LNCaP clone FGC (cell line): ENCODE measurements around the gene MVD.

Experiments used
- DNase-seq: peaks from one replicate; pipeline ENCODE4 v3.0.0-alpha.2; 2011; ENCODE audit warnings: low read depth
- H3K4me3 ChIP-seq: 2 replicates; pipeline ENCODE4 v1.5.1; 2011; ENCODE audit warnings: mild to moderate bottlenecking, low read depth, low read length, control low read depth
- CTCF ChIP-seq: IDR thresholded peaks from 2 replicates; pipeline ENCODE4 v1.5.1; 2012; ENCODE audit warnings: mild to moderate bottlenecking; ENCODE audit not compliant: control insufficient read depth, insufficient read depth; ENCODE audit errors: extremely low read depth

Gene MVD

DNA sequence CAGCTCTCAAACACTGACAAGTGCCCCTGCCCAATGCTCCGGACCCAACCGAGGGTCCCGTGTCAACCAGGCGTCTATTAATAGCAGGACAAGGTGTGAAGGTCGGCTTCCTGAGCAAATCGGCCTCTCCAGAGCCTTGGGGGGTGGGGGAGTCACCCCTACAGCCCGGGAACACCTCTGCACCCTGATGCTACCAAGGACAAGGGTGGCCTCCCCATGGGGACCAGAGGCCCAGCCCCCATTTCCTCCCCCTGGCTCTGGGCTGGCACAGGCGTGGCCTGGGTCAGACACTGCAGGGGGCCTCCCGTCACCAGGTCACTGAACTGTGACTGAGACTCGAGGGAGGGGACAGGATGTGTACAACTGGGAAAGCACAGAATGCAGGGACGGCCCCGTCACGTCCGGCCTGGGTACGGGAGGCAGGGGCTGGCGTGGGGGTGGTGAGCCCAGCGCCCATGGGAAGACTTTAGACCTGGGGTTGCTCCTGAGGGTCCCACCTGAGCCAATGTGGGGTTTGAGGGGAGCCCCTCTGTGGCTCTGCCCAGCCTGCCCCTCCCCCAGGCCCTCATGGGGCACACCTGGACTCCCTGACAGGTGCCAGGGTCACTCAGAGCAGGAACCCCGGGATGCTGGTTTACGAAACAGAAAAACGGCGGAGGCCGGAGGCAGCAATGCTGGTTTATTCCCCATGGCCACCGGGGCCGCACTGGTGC is 11.5 kb downstream of the MVD start:
- H3K4me3 ChIP-seq: no peak overlapping the region
- TF ChIP-seq CTCF: no peak
- no peak for DNase-seq

DNA sequence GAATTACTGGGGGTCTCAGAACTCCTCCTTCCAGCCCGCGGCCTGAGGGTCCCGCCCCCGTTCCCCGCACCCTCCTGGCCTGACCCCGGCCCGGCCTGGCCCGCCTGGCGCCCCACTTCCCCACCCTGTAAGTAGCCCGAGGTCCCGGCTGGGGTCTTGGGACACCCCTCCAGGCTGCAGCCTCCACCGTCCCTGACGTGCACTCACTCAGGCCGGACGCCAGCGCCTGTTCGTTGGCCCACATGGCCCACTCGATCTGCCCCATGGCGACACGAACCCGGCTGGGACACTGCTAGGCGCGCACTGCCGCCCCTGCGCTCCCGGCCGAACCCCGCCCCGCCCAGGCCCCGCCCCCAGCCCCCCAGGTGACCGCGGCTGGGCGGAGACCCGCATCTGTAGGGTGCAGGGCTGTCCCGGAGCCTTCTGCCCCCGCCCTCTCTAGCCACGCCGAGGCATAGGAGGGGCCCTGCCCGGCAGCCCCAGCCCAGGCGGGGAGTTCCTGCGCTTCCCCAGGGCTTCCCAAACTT is 12.1 kb downstream of the MVD start, which contains the start of gene CYBA:
Gene CYBA (minus strand): TSS at position 305 of the 527 bp plus-strand sequence. CDS start 40 bp downstream, at position 265.
- H3K4me3 ChIP-seq: no peak within 1 kb of the TSS
- no peak for DNase-seq
- no peak for TF ChIP-seq CTCF

GRCh38 chr16:88649924-88650748 is 12.8 kb downstream of the MVD start:
- no peak for DNase-seq
- H3K4me3 ChIP-seq: no peak overlapping the region
- no peak for TF ChIP-seq CTCF

DNA sequence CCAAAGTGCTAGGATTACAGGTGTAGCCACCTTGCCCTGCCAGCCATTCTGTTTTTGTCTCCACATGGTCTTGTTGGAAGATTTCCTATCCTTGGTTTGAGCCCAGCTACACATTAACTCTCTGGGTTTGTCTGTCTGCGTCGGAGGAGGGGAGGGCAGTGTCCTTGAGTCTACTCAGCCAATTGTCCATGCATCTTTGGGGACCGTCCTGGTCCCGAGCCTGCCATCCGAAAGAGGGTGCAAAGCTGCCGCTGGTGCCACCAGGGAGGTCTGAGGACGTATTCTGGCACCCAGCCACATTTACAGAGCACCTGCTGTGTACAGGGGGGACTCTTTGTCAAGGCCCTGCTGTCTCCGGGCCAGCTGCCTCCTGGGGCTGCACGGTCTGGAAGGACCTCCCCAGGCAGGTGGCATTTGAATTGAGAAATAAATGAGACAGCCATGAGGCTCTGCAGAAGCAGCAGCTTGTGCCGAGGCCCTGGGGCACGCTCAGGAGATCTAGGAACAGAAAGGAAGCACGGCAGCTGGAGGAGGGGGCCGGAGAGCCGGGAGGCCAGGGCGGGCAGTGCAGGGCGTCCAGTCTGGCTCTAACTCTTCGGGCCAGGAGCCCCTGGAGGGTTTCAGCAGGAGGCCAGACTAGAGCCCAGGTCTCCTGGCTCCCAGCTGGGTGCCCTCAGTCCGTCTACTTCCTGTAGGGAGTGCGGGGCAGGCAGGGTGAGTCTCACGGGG is 13.5 kb downstream of the MVD start:
- no peak overlapping the region for H3K4me3 ChIP-seq
- TF ChIP-seq CTCF: no peak
- DNase-seq: no peak

DNA sequence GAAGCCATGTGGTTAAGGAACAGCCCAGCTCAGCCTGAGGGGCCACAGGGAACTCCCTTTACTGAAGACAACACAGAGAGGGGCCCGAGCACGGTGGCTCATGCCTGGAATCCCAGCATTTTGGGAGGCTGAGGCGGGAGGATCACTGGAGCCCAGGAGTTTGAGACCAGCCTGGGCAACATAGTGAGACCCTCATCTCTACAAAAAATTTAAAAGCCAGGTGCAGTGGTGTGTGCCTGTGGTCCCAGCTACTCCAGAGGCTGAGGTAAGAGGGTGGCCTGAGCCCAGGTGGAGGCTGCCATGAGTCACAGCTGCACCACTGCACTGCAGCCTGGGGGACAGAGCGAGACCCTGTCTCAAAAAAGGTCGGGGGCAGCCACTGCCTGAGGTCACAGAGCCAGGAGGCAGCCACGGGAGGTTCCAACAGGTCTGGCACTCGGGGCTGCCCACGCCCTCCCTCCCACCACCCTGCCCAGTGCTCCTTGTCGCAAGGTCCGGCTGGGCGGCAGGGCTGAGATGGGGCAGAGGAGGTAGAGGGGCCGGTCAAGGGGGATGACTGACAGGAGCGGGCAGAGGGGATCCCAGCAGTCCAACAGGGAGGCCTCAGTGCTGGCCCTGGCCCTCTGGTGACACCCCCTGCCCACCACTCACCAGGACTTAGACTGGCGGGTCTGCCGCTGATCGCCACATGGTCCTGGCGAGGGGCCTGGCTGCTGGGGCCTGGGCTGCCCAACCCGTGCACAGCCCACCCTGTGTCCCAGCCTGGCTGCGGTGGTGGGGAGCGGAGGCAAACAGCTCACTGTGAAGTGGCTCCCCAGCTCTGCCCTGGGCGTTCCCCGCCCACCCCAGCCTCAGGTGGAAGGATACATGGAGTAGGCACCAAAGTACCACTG is 15.5 kb downstream of the MVD start:
- DNase-seq: no peak
- no peak for TF ChIP-seq CTCF
- no peak overlapping the region for H3K4me3 ChIP-seq
